GM18520 (cell line): ENCODE measurements around the gene RPS6KC1.
"Not testable (repeated sequence)": the region's sequence is repeated elsewhere in the genome, so short reads cannot be mapped to it uniquely, and the experiment has no call there.

Source experiments
- ATAC-seq: cut with Tn5 transposase; IDR thresholded peaks from one replicate; pipeline ENCODE4 v1.9.1; 2021; ENCODE audit not compliant: unreplicated experiment

RPS6KC1 gene

DNA sequence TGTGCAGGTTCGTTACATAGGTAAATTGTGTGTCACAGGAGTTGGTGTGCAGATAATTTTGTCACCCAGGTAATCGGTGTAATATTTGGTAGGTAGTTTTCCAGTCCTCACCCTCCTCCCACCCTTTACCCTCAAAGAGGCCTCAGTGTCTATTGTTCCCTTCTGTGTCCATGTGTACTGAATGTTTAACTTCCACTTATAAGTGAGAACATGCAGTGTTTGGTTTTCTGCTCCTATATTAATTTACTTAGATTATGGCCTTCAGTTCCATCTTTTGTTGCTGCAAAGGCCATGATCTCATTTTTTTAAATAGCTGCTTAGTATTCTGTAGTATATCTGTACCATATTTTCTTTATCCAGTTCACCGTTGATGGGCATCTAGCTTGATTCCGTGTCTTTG is 87.3 kb downstream of the RPS6KC1 start:
- no peak for ATAC-seq

DNA sequence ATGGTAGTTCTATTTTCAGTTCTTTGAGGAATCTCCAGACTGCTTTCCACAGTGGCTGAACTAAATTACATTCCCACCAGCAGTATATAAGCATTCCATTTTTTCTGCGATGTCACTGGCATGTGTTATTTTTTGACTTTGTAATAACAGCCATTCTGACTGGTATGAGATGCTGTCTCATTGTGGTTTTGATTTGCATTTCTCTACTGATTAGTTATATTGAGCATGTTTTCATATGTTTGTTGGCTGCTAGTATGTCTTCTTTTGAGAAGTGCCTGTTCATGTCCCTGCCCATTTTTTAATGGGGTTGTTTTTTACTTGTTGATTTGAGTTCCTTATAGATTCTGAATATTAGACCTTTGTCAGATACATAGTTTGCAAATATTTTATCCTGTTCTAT is 87.9 kb downstream of the RPS6KC1 start:
- no peak for ATAC-seq

DNA sequence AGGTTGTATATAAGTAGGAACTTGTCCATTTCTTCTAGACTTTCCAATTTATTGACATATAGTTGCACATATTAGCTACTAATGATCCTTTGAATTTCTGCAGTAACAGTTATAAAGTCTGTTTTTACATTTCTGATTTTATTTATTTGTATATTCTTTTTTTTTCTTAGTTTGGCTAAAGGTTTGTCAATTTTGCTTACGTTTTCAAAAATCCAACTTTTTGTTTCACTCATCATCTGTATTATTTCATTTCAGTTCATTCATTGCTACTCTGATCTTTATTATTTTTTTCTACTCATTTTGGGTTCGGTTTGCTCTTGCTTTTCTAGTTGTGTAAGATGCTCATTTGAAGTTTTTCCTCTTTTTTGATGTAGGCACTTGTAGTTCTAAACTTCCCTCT is 97.9 kb downstream of the RPS6KC1 start:
- no peak for ATAC-seq

DNA sequence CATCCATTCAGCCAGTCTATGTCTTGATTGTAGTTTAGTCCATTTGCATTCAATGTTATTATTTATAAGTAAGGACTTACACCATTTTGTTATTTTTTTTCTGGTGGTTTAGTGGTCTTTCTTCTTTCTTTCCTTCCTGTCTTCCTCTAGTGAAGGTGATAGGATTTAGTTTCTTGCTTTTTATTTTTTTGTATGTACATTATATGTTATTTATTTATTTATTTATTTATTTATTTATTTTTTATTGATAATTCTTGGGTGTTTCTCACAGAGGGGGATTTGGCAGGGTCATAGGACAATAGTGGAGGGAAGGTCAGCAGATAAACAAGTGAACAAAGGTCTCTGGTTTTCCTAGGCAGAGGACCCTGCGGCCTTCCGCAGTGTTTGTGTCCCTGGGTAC is 99.0 kb downstream of the RPS6KC1 start:
- not testable (repeated sequence) for ATAC-seq

DNA sequence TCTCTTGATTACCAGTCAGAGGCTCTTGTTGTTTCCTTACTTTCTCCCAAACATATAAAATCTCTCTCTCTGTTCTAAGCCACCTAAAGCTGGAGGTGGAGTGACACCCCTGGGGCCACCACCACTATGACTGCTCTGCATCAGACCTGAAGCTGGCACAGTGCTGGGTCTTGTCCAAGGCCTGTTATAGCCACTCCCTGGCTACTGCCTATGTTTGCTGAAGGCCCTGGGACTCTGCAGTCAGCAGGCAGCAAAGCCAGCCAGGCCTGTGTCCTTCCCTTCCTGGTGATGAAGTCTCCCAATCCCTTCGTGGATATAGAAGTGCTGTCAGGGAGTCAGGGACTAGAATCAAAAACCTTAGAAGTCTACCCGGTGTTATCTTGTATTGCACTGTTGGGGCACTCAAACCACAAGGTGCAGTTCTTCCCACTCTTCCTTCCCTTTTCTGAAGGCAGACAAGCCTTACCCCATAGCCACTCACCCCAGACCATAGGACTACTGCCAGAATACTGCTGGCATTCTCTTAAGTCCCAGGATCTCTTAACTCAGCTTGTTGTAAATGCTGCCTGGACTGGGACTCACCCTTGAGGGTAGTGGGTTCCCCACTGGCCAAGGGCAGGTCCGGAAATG is 103.1 kb downstream of the RPS6KC1 start:
- ATAC-seq = no peak

DNA sequence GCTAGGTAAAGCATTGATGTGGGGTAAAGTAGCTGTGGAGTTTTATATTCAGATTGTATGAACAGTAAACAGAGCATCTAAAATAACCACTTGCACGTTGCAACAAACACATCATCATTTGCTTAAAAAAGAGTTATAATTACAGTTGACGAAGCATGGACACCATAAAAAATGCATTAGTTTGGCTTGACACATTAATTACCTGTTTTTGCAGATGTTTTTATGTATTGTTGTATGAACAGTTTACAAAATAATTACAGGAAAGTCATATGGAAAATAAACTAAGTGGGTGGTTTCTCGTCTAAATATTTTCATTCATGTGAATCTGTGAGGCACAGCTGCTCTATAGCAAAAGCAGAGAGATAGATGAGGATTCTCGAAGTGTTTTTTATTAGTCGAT is 108.3 kb downstream of the RPS6KC1 start:
- no peak for ATAC-seq

DNA sequence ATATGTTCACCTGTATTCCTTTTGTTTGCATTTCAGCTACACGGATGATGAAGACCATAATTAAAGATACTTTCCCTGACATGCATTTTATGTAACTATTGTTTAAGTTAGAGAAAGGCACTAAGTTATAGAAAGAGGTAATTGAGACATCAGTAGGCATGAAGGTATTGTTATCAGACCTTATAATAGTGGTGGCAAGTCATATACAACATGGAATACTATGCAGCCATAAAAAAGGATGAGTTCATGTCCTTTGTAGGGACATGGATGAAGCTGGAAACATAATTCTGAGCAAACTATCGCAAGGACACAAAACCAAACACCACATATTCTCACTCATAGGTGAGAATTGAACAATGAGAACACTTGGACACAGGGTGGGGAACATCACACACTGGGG is 109.4 kb downstream of the RPS6KC1 start:
- not testable (repeated sequence) for ATAC-seq

DNA sequence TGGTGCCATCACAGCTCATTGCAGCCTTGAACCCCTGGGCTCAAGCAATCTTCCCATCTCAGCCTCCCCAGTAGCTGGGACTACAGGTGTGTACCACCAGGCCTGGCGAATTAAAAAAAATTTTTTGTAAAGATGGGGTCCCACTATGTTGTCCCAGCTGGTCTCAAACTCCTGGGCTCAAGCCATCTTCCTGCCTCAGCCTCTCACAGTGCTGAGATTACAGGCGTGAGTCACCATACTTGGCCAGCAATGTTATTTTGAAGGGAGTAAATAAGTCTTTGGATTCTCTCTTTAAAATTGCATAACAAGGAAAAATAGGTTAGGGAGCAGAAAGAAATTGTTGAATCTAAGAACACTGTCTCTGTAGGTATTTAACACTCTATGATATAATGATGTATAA is 111.3 kb downstream of the RPS6KC1 start:
- no peak for ATAC-seq

DNA sequence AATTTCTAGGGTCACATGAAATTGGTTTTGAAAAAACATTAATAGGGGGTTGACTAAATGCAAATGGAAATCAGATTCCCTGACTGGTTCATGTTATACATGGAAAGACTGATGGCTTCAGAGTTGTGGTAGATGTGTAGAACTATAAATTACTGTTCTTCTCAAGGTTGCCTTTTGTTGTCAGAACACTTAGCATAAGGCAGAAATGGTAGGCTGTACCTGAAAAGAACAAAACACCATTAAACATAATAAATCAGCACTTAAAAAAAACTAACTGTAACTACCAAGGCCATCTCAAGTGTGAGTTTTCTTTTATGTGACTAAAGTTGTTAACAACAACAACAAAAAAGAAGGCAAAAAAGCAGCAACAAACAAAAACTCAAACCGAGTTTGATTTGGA is 111.8 kb downstream of the RPS6KC1 start:
- ATAC-seq = no peak

DNA sequence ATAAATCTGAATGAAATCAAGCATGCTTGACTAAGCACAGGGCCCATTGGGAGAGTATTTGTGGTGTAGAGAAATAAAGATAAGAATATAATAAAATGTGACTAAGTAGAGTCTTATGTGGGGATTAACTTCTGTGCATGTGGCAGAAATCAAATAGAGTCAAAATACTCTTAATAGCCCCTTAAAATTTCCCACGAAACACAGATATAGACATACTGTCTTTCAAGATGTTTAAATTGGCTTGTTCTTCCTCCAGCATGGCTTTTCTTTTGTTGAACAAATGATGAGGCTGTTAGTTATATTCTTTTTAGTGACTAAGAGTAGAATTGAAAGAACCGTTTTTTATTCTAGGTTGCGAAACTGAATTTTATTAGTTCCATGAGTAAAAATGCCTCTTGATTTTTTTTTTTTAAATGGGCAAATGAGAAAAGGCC is 112.3 kb downstream of the RPS6KC1 start:
- no peak for ATAC-seq

DNA sequence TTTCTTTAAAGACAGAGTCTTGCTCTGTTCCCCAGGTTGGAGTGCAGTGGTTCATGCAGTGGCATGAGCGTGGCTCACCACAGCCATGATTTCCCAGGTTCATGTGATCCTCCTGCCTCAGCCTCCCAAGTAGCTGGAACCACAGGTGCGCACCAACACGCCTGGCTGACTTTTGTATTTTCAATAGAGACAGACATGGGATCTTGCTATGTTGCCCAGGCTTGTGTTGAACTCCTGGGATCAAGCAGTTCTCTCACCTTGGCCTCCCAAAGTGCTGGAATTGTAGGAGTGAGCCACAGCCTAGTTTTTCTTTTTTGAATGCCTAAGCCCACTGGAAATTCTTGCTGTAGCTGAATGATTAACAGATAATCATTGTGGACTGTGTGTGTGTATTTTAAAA is 113.5 kb downstream of the RPS6KC1 start:
- no peak for ATAC-seq

DNA sequence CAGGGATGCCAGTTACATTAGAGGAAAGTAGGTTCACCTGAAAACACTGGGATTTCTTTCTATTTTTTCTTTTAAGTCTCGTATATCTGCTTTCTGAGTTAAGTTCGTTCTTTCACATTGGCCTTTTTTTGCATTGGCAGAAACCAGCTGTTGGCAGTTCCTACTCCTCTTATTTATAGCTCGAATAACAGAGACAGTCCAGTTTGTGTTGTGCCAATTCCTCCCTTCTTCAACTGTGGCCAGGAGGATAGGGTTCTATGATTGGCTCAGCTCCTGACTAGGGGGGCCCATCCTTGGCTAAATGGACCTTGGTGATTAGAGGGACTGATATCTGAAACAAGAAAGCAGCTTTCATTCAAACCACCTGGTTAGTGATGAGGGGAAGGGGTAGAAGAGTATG is 115.8 kb downstream of the RPS6KC1 start:
- ATAC-seq = no peak

DNA sequence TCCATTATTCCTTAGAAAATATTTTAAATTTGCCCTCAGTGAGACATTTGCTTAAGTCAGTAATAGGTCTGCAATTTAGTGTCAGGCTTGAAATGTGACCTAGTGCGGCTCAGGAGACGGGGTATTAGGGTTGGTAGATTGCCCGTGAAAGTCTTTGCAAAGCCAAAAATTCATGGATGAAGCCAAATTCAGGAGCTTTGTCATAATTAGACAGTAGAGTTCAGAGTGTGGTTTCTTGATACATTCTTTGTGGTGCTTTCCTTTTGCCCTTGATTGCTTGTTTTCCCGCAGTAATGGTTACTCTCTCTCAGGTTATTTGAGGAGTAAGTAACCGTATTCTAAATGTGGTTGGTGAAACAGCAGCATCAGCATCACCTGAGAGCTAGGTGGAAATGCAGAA is 120.7 kb downstream of the RPS6KC1 start:
- no peak for ATAC-seq

DNA sequence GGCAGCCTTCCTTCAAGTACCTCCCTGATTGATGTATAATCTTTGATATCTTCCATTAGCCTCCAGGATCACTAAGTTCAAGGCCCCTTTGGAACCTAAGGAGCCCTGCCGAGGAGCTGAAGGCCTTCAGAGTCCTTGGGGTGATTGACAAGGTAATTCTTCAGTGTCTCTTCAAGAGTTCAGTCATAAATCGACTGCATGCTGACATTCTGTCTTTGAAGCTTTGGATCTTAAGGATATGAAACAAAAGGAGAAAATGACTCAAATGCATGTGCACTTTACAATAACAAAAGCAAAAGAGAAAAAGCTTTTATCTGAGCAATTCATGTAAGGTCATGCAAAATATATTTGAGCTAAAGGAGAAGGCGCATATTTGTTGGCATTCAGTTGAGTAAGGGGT is 125.3 kb downstream of the RPS6KC1 start:
- no peak for ATAC-seq

DNA sequence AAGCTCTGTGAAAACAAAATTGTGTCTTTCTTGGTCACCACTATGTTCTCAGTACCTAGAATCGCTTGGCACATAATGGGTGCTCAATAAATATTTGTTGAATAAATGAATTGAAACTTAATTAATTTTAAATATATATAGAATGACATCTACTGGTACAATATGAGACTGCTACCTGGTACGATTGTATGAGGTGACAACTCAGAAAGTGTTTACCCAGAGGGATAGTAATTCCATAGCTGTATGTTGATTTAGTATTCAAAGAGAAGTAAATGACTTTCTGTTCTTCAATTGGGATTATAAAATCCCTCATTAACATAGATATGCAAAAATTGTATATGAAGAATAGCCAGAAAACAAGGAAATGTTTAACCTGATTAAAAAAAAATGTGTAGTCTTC is 128.7 kb downstream of the RPS6KC1 start:
- ATAC-seq = no peak

DNA sequence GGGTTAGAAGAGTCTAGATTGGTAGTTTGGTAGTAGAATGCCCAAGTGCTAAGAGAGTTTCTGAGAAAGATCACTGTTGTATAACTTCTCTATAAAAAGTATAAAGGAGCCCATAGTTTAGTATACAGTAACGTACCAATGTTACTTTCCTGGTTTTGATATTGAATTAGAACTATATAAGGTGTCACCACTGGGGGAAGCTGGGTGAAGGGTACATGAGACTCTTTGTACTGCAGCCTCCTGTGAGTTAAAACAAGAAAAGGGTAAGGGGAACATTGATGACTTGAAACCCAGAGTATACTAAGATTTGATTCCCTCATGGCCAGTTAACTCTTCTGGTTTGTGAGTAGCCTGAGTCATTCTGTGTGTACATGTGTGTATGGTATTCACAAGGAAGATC is 129.8 kb downstream of the RPS6KC1 start:
- no peak for ATAC-seq

DNA sequence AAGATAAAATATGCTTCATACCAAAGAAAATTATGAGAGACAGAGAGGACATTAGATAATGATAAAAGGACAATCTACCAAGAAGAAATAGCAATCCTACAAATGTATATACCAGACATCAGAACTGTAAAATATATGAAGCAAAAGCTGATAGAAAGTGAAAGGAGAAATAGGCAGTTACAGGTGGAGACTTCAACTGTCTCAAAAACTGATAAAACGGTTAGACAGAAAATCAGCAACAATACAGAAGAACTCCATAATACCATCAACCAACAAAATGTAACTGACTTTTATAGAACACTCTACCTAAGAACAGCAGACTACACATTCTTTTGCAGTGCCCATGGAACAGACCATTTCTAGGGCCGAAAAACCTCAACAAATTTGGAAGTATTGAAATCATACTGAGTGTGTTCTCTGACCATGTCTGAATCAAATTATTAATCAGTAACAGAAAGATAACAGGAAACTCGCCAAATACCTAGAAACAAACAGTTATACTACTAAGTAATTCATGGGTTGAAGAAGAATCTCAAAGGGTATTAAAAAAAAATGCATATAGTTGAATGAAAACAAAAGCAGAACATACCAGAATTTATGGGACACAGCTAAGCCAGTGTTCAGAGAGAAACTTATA is 132.1 kb downstream of the RPS6KC1 start:
- ATAC-seq = no peak

DNA sequence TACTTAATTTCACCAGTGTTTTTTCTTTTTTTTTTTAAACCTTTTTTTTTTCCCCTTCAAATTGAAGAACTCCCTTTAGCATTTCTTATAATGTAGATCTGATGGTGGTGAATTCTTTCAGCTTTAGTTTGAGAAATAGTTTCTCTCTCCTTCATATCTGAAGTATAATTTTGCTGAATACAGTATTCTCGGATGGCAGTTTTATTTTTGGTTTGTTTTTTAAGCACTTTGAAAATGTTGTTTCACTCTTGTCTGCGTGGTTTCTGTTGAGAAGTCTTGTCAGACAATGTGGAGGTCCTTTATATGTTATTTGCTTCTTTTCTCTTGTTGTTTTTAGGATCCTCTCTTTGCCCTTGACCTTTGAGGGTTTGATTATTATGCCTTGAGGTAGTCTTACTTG is 135.1 kb downstream of the RPS6KC1 start:
- ATAC-seq = no peak

DNA sequence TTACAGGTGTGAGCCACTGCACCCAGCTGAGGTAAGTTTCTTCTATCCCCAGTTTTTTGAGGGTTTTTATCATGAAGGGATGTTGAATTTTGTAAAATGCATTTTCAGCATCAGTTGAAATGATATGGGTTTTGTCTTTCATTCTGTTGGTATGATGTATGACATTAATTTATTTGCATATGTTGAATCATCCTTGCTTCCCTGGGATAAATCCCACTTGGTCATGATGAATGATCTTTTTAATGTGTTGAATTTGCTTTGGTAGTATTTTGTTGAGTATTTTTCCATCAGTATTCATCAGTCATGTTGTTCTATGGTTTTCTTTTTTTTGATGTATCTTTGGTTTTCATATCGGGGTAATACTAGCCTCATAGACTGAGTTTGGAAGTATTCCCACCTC is 141.0 kb downstream of the RPS6KC1 start:
- no peak for ATAC-seq

DNA sequence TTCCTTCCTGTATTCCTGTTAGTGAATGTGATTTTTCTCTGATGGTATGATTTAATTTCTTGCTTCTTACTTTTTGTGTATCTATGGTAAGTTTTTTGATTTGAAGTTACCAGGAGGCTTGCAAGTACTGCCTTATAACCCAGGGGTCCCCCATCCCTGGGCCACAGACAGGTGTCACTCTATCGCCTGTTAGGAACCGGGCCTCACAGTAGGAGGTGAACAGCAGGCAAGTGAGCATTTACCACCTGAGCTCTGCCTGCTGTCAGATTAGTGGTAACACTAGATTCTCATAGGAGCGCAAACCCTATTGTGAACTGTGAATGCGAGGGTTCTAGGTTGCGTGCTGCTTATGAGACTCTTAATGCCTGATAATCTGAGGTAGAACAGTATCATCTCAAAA is 143.3 kb downstream of the RPS6KC1 start:
- ATAC-seq = no peak

DNA sequence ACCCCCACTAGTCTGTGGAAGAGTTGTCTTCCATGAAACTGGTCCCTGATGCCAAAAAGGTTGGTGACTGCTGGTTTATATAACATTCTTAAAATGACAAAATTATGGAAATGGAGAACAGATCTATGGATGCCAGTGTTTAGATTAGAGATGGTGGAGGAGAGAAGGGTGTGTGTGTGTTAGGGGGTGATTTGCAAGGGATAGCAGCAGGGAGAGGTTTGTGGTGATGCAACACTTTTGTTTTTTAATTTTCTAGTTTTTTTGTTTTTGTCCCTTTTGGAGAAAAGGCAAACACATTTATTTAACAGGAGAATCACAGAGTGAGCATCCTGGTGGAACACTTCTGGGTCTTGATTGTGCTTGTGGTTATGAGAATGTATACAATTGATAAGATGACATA is 143.8 kb downstream of the RPS6KC1 start:
- no peak for ATAC-seq

DNA sequence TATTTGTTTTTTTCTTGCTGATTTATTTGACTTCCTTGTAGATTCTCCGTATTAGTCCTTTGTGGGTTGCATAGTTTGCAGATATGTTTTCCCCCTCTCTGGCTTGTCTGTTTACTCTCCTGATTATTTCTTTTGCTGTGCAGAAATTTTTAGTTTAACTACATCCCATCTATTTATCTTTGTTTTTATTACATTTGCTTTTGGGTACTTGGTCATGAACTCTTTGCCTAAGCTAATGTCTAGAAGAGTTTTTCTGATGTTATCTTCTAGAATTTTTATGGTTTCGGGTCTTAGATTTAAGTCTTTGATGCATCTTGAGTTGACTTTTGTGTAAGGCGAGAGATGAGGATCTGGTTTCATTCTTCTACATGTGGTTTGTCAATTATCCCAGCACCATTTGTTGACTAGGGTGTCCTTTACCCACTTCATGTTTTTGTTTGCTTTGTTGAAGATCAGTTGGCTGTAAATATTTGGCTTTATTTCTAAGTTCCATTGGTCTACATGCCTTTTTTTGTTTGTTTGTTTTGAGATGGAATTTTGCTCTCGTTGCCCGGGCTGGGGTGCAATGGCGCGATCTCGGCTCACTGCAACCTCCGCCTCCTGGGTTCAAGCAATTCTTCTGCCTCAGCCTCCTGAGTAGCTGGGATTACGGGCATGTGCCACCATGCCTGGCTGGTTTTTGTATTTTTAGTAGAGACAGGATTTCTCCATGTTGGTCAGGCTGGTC is 145.4 kb downstream of the RPS6KC1 start:
- not testable (repeated sequence) for ATAC-seq
